K562 (cell line): Measurements from ENCODE around the gene BCR. TPM values are rescaled to one million over a fixed set of nuclear protein-coding genes. Genes with fewer than 3 reads are reported as not detected.
A peak's percentile ranks its signal among the peaks of the same experiment; 100 is the strongest.

ENCODE experiments used
- ATAC-seq: fragments of 200-7000 bp; cut with Tn5 transposase; 3 replicates; pipeline ENCODE4 v1.9.1; 2020; ENCODE audit warnings: moderate library complexity
- BruUV-seq: library from RNA; stranded (reverse); fragments of 400-500 nt; replicated peaks from 2 replicates; lab custom pipeline; 2021; lab: Mats Ljungman, UMichigan
- CTCF ChIA-PET: fragments of 300-600 bp; formaldehyde crosslinking; extraction: SDS; loops from one replicate; lab custom pipeline; 2021; ENCODE audit warnings: low intra/inter-chr PET ratio; lab: Yijun Ruan, JAX
- POLR2A ChIA-PET: fragments of 300-600, 350-650 bp; sonication (Branson Sonifier 250); formaldehyde crosslinking; extraction: SDS; loops from one replicate; lab custom pipeline; 2021; ENCODE audit warnings: antibody characterized with exemption, inconsistent platforms; lab: Yijun Ruan, JAX
- DNase-seq, 4 experiments: peaks; one replicate each; pipeline versions ENCODE4 v3.0.0 to v3.0.0-alpha.2; 2011 to 2018; ENCODE audit warnings: low spot score in 3 of 4, mixed read lengths in 3 of 4; ENCODE audit errors: extremely low read depth in 1 of 4
- FAIRE-seq: peaks from 2 replicates; lab custom pipeline; 2011; peaks lifted over from hg19 to GRCh38; lab: Jason Lieb, UNC
- H2AFZ ChIP-seq: 2 replicates; pipeline ENCODE4 v1.6.0; 2011; ENCODE audit warnings: low read depth, low read length, control low read depth, inconsistent platforms
- H3K27ac ChIP-seq: fragments of 200-600 bp; 3 replicates; pipeline ENCODE4 v1.8.0; 2011; ENCODE audit warnings: low read depth, mild to moderate bottlenecking, control low read depth, inconsistent platforms, low read length, moderate library complexity, mixed read lengths; ENCODE audit errors: extremely low read depth
- H3K27me3 ChIP-seq, 2 experiments: fragments of 300-600 bp in 1 of 2; 2 replicates in 1 of 2; 3 replicates in 1 of 2; pipeline versions ENCODE4 v1.6.0 to v1.8.0; 2011; ENCODE audit warnings: inconsistent platforms in 2 of 2, low read length in 2 of 2, mild to moderate bottlenecking in 1 of 2, mixed read lengths in 1 of 2, moderate library complexity in 1 of 2; ENCODE audit not compliant: control insufficient read depth in 2 of 2, insufficient read depth in 2 of 2
- H3K36me3 ChIP-seq: fragments of 300-600 bp; 3 replicates; pipeline ENCODE4 v1.8.0; 2011; ENCODE audit warnings: mild to moderate bottlenecking, low read length, inconsistent platforms; ENCODE audit not compliant: control insufficient read depth, insufficient read depth
- H3K4me1 ChIP-seq, 2 experiments: fragments of 200-600 bp in 1 of 2; replicated peaks in 1 of 2; 2 replicates in 1 of 2; 3 replicates in 1 of 2; pipeline versions ENCODE4 v1.5.1 to v1.8.0; 2011; ENCODE audit warnings: inconsistent platforms in 2 of 2, low read length in 2 of 2, mild to moderate bottlenecking in 1 of 2, mixed read lengths in 1 of 2, moderate library complexity in 1 of 2; ENCODE audit not compliant: control insufficient read depth in 2 of 2, insufficient read depth in 2 of 2
- H3K4me2 ChIP-seq: 2 replicates; pipeline ENCODE4 v1.6.1; 2011; ENCODE audit warnings: low read length, control low read depth, inconsistent platforms, mixed read lengths; ENCODE audit not compliant: insufficient read depth
- H3K4me3 ChIP-seq: fragments of 200-600 bp; sonication (generic), shearing (Covaris generic); 2 replicates; pipeline ENCODE4 v1.5.1; 2016; ENCODE audit warnings: control low read depth, inconsistent platforms
- H3K79me2 ChIP-seq: fragments of 200-600 bp; 3 replicates; pipeline ENCODE4 v1.8.0; 2011; ENCODE audit warnings: low read length, inconsistent platforms; ENCODE audit not compliant: control insufficient read depth, insufficient read depth
- H3K9ac ChIP-seq, 2 experiments: 2 replicates each; pipeline versions ENCODE4 v1.6.0 to v1.6.1; 2011; ENCODE audit warnings: low read depth in 2 of 2, low read length in 2 of 2, control low read depth in 1 of 2, inconsistent platforms in 1 of 2, mild to moderate bottlenecking in 1 of 2, mixed read lengths in 1 of 2; ENCODE audit not compliant: insufficient read depth in 1 of 2
- H3K9me1 ChIP-seq: one replicate; pipeline ENCODE4 v1.6.0; 2011; ENCODE audit warnings: inconsistent platforms, mild to moderate bottlenecking, low read length, moderate library complexity; ENCODE audit not compliant: control insufficient read depth, insufficient read depth
- H3K9me3 ChIP-seq: replicated peaks from 2 replicates; pipeline ENCODE4 v1.5.1; 2011; ENCODE audit warnings: low read depth, low read length, inconsistent platforms; ENCODE audit not compliant: control insufficient read depth, insufficient read depth
- H4K20me1 ChIP-seq: replicated peaks from 2 replicates; pipeline ENCODE4 v1.6.1; 2011; ENCODE audit warnings: low read length, inconsistent platforms, mixed read lengths; ENCODE audit not compliant: control insufficient read depth, insufficient read depth
- MBD1 ChIP-seq: fragments of 250-450 bp; sonication (Bioruptor Pico); IDR thresholded peaks from 2 replicates; pipeline ENCODE4 v1.8.0; 2022; ENCODE audit warnings: inconsistent platforms
- XRCC4 ChIP-seq: IDR thresholded peaks from one replicate; pipeline ENCODE4 v1.6.1; 2011; ENCODE audit not compliant: insufficient read depth, insufficient read length; ENCODE audit errors: extremely low read depth
- WGBS: fragments of 100-300 bp; shearing (Covaris generic); methylation state at CpG from one replicate; pipeline ENCODE4 v1.1.6; 2016; ENCODE audit warnings: low coverage, mixed read lengths; ENCODE audit not compliant: insufficient coverage; ENCODE audit errors: missing lambda C conversion rate; 5-methylcytosine and 5-hydroxymethylcytosine counted together
- in situ Hi-C: fragments of 300-500 bp; cut with MboI; formaldehyde crosslinking; loops from 4 replicates; pipeline ENCODE4 v1.15.0; 2018; ENCODE audit warnings: inconsistent platforms, mixed read lengths
- intact Hi-C: fragments of 100-400 bp; cut with micrococcal nuclease; formaldehyde crosslinking; loops from 2 replicates; pipeline ENCODE4 v1.14.2; 2022
- polyA plus RNA-seq, 8 experiments: library from polyadenylated mRNA; depleted of rRNA in 4 of 8; stranded (reverse) in 5 of 8; unstranded in 3 of 8; fragments of >200 nt; fragmentation: Nextera tagmentation in 2 of 8; fragmentation: Illumina TruSeq in 1 of 8; extraction: Ambion mirVana in 2 of 8; extraction: Trizol in 1 of 8; gene quantifications; 2 replicates each; pipeline versions ENCODE4 v1.2.1 to v1.2.3, GENCODE V29; 2011 to 2014; ENCODE audit warnings: inconsistent platforms in 1 of 8, missing spikeins in 1 of 8
- total RNA-seq, 7 experiments: library from RNA; depleted of rRNA in 6 of 7; stranded (reverse); fragments of >200 nt in 6 of 7; fragmentation: Illumina TruSeq in 2 of 7; extraction: Trizol in 2 of 7; gene quantifications; 2 replicates each; pipeline versions ENCODE4 v1.2.1 to v1.2.3, GENCODE V29; 2011 to 2021; ENCODE audit warnings: low replicate concordance in 1 of 7
- TF ChIP-seq, protein P1 (sequence below): sonication (generic); formaldehyde crosslinking; IDR thresholded peaks from 2 replicates; pipeline ENCODE4 v1.8.1; 2023; ENCODE audit warnings: mild to moderate bottlenecking, missing genetic modification reagents
- TF ChIP-seq, protein P2 (sequence below): sonication (generic); formaldehyde crosslinking; IDR thresholded peaks from 2 replicates; pipeline ENCODE4 v1.8.1; 2023; ENCODE audit warnings: mild to moderate bottlenecking, missing genetic modification reagents, moderate library complexity

The BCR gene
- total and polyA plus RNA-seq, 9 of the 15 experiments (the other 6 are each of a cell fraction or from before 2014, with no cell fraction given): 0.41 to 150 (median 45.6) TPM

DNA sequence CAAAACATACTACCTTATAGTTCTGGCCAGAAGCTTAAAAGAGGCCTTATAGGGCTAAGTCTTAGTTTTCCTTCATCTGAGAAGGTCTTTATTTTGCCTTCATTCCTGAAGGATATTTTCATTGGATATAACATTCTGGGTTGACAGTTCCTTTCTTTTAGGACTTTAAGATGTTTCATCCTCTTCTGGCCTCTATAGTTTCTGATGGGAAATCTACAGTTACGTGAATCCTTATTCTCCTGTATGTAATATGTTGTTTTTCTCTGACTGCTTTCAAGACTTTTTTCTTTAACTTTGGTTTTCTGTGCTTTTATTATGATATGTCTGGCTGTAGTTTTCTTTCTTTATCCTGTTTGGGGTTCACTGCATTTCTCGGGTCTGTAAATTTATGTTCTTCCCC, 48.2 kb downstream of the BCR start:
- Histone ChIP-seq H2AFZ (no peak overlapping the region), H3K4me2 (no peak overlapping the region), H3K27me3 (no peaks in the 10 kb centered on the region), H3K4me3 (no peak overlapping the region), H3K4me1 (peaks cover 26 to 29% of the 10 kb centered on the region in 2 experiments), H3K79me2 (peaks cover 96% of the 10 kb centered on the region), H3K9ac (no peak overlapping the region), H3K9me1 (peaks cover 24% of the 10 kb centered on the region), H3K36me3 (peaks cover 13% of the 10 kb centered on the region; the same call in 2 of the 3 replicates), H3K27ac (no peak overlapping the region), H3K9me3 (no peaks in the 10 kb centered on the region), H4K20me1 (peaks cover 44% of the 10 kb centered on the region)
- ATAC-seq (no peak), FAIRE-seq (no peak), DNase-seq (no peak)
- 78% methylated on average over 2 of the region's 2 CpGs for WGBS
- intact Hi-C loops (no loop called here), in situ Hi-C loops (no loop called here)
- BruUV-seq: no TSS peak
- ChIA-PET CTCF (no interaction called here), POLR2A (interaction anchor here (0.7 to 86.5 kb wide), 7 partner anchors 19 to 53 kb away, joined by 4 to 3476 read pairs (median 13); partner anchors contain the start of genes BCR and RAB36)
- no peak for TF ChIP-seq XRCC4
- no peak for TF ChIP-seq MBD1 (CRISPR knock-in tag)
- TF ChIP-seq, protein P1, sequence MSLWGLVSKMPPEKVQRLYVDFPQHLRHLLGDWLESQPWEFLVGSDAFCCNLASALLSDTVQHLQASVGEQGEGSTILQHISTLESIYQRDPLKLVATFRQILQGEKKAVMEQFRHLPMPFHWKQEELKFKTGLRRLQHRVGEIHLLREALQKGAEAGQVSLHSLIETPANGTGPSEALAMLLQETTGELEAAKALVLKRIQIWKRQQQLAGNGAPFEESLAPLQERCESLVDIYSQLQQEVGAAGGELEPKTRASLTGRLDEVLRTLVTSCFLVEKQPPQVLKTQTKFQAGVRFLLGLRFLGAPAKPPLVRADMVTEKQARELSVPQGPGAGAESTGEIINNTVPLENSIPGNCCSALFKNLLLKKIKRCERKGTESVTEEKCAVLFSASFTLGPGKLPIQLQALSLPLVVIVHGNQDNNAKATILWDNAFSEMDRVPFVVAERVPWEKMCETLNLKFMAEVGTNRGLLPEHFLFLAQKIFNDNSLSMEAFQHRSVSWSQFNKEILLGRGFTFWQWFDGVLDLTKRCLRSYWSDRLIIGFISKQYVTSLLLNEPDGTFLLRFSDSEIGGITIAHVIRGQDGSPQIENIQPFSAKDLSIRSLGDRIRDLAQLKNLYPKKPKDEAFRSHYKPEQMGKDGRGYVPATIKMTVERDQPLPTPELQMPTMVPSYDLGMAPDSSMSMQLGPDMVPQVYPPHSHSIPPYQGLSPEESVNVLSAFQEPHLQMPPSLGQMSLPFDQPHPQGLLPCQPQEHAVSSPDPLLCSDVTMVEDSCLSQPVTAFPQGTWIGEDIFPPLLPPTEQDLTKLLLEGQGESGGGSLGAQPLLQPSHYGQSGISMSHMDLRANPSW (CRISPR knock-in tag): 0 out of 2 replicates have a peak, but pooled peaks have one; percentile 25
- TF ChIP-seq, protein P2, sequence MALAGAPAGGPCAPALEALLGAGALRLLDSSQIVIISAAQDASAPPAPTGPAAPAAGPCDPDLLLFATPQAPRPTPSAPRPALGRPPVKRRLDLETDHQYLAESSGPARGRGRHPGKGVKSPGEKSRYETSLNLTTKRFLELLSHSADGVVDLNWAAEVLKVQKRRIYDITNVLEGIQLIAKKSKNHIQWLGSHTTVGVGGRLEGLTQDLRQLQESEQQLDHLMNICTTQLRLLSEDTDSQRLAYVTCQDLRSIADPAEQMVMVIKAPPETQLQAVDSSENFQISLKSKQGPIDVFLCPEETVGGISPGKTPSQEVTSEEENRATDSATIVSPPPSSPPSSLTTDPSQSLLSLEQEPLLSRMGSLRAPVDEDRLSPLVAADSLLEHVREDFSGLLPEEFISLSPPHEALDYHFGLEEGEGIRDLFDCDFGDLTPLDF: peak; percentile 43; the same call in 1 of the 2 replicates
